H1 (cell line): ENCODE data around the gene COG7. TPM values are rescaled to one million over a fixed set of nuclear protein-coding genes. Genes with fewer than 3 reads are reported as not detected.

Experiments used
- ASH2L ChIP-seq: fragments of 200-600, 300-600 bp; sonication (generic); IDR thresholded peaks from one replicate; pipeline ENCODE4 v1.7.1; 2017; ENCODE audit warnings: low read length
- CBX8 ChIP-seq: fragments of 300-800, 300-1000 bp; sonication (generic); IDR thresholded peaks from 2 replicates; pipeline ENCODE4 v1.7.1; 2016; ENCODE audit warnings: low read depth, low read length, borderline replicate concordance
- RBBP5 ChIP-seq: IDR thresholded peaks from 2 replicates; pipeline ENCODE4 v1.7.1; 2012; ENCODE audit warnings: low read depth, mild to moderate bottlenecking, inconsistent platforms, low read length, moderate library complexity, borderline replicate concordance
- RFX5 ChIP-seq: IDR thresholded peaks from 2 replicates; pipeline ENCODE4 v1.6.1; 2011; ENCODE audit warnings: low read depth, low read length, improper control_type of control experiment, borderline replicate concordance
- SIN3A ChIP-seq, 2 experiments: IDR thresholded peaks in 1 of 2; conservative IDR thresholded peaks in 1 of 2; 2 replicates each; pipeline ENCODE4 v1.6.1; 2011 to 2012; ENCODE audit warnings: low read length in 2 of 2, improper control_type of control experiment in 1 of 2, low read depth in 1 of 2, mild to moderate bottlenecking in 1 of 2
- TAF1 ChIP-seq: IDR thresholded peaks from 2 replicates; pipeline ENCODE4 v1.6.1; 2011; ENCODE audit warnings: mild to moderate bottlenecking, low read depth, low read length
- TAF7 ChIP-seq: optimal IDR thresholded peaks from 2 replicates; pipeline ENCODE3; 2011; ENCODE audit warnings: low read depth, mild to moderate bottlenecking, inconsistent platforms, low read length, moderate library complexity, borderline replicate concordance
- TCF12 ChIP-seq: IDR thresholded peaks from 2 replicates; pipeline ENCODE4 v1.6.1; 2011; ENCODE audit warnings: low read depth, mild to moderate bottlenecking, low read length
- TEAD4 ChIP-seq: IDR thresholded peaks from 2 replicates; pipeline ENCODE4 v1.6.1; 2012; ENCODE audit warnings: low read depth, low read length, inconsistent platforms, mixed read lengths
- polyA plus RNA-seq, 7 experiments: library from polyadenylated mRNA; depleted of rRNA in 3 of 7; stranded (reverse) in 5 of 7; unstranded in 2 of 7; fragments of >200 nt in 5 of 7; fragments of 200-250 nt in 2 of 7; gene quantifications; 1 replicate in 5 of 7; 2 replicates in 1 of 7; 4 replicates in 1 of 7; pipeline versions ENCODE4 v1.2.1 to v1.2.3, GENCODE V29; 2011 to 2013; ENCODE audit warnings: missing spikeins in 2 of 7, mixed read lengths in 2 of 7
- total RNA-seq: library from RNA; stranded (reverse); fragmentation: NEBNext Ultra II Directional; extraction: Animal tissue kit (Norgen Biotek cat#: 25700); gene quantifications from 2 replicates; pipeline ENCODE4 v1.2.1, GENCODE V29; 2021

COG7 gene
- total and polyA plus RNA-seq, 2 of the 8 experiments (the other 6 are each of a cell fraction or from before 2014, with no cell fraction given) = 17.2 to 40.4 TPM

DNA sequence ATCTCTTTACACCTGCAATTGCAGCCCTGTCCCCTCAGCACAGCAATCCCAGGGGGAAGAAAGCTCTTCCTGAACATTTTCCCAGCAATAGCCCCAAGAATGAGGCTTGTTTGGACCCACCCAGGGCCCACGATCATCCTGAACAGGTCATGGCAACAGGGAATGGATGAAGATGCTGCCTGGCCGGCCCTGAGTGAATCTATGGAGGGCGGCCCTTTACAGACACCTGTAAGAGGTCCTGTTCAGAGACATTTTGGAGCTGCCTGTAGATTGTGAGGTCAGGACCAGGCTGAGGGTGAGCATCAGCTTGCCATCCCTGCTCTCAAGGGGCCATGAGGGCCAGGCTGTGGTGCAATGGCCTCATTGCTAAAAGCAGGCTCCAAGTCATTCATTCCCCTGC, 69.1 kb downstream of the COG7 start (continued):
- TF ChIP-seq RBBP5 (no peak), SIN3A (conservative IDR thresholded peaks at IDR 0.05 in 1 of 2, IDR thresholded peaks at IDR 0.05 in 1 of 2; ENCODE audit: low read depth in 1 of 2, low read length in 2 of 2) (no peak), TAF1 (no peak), CBX8 (no peak), TEAD4 (no peak), ASH2L (no peak), TAF7 (no peak), TCF12 (no peak), RFX5 (no peak)
- TF ChIP-seq, all 59 proteins: peak for 0
